OCI-LY1 (cell line): ENCODE data around the gene MEIOB.

Source experiments
- H2AFZ ChIP-seq: fragments of 200-600 bp; sonication (generic), shearing (Covaris generic); 2 replicates; pipeline ENCODE4 v1.6.0; 2014; ENCODE audit warnings: antibody characterized with exemption, mild to moderate bottlenecking, low read length
- H3F3A ChIP-seq: fragments of 200-600 bp; sonication (generic), shearing (Covaris generic); 2 replicates; pipeline ENCODE4 v1.6.0; 2014; ENCODE audit warnings: mild to moderate bottlenecking, antibody characterized with exemption, low read length, moderate library complexity; ENCODE audit not compliant: insufficient read depth
- H3K27ac ChIP-seq: fragments of 200-600 bp; sonication (generic); 2 replicates; pipeline ENCODE4 v1.5.1; 2014; ENCODE audit warnings: low read length, mixed run types, mild to moderate bottlenecking, low read depth; ENCODE audit not compliant: poor library complexity, severe bottlenecking
- H3K27me3 ChIP-seq: fragments of 200-600 bp; sonication (generic); 2 replicates; pipeline ENCODE4 v1.6.0; 2014; ENCODE audit warnings: antibody characterized with exemption, mild to moderate bottlenecking, low read length, moderate library complexity; ENCODE audit not compliant: insufficient read depth
- H3K36me3 ChIP-seq: fragments of 200-600 bp; sonication (generic); 2 replicates; pipeline ENCODE4 v1.6.1; 2014; ENCODE audit warnings: mild to moderate bottlenecking, antibody characterized with exemption, low read length, moderate library complexity, mixed read lengths; ENCODE audit not compliant: insufficient read depth
- H3K4me1 ChIP-seq: fragments of 200-600 bp; sonication (generic); 2 replicates; pipeline ENCODE4 v1.5.1; 2014; ENCODE audit warnings: mild to moderate bottlenecking, low read length, moderate library complexity; ENCODE audit not compliant: insufficient read depth, severe bottlenecking
- H3K4me2 ChIP-seq: fragments of 200-600 bp; sonication (generic), shearing (Covaris generic); 2 replicates; pipeline ENCODE4 v1.6.1; 2014; ENCODE audit warnings: low read length
- H3K4me3 ChIP-seq: fragments of 200-600 bp; sonication (generic); 2 replicates; pipeline ENCODE4 v1.5.1; 2014; ENCODE audit warnings: low read length, low read depth, mild to moderate bottlenecking, mixed read lengths; ENCODE audit not compliant: poor library complexity, severe bottlenecking
- H3K79me2 ChIP-seq: fragments of 200-600 bp; shearing (Covaris generic); 2 replicates; pipeline ENCODE4 v1.6.1; 2016; ENCODE audit warnings: mixed run types, low read length, mixed read lengths; ENCODE audit not compliant: insufficient read depth
- H3K9ac ChIP-seq: fragments of 200-600 bp; sonication (generic), shearing (Covaris generic); 2 replicates; pipeline ENCODE4 v1.6.1; 2014; ENCODE audit warnings: mild to moderate bottlenecking, low read length, mixed read lengths
- H3K9me2 ChIP-seq: fragments of 200-600 bp; sonication (generic), shearing (Covaris generic); 2 replicates; pipeline ENCODE4 v1.6.1; 2014; ENCODE audit warnings: low read depth, mild to moderate bottlenecking, low read length, mixed read lengths
- H3K9me3 ChIP-seq: fragments of 200-600 bp; shearing (Covaris generic); 2 replicates; pipeline ENCODE4 v1.6.1; 2014; ENCODE audit warnings: low read length, mixed read lengths
- H4K20me1 ChIP-seq: fragments of 200-600 bp; sonication (generic), shearing (Covaris generic); 2 replicates; pipeline ENCODE4 v1.6.0; 2016; ENCODE audit warnings: mild to moderate bottlenecking, low read length; ENCODE audit not compliant: insufficient read depth
- EZH2 ChIP-seq: fragments of 200-600 bp; sonication (generic), shearing (Covaris generic); IDR thresholded peaks from 2 replicates; pipeline ENCODE4 v1.8.0; 2017; ENCODE audit warnings: borderline replicate concordance, mixed run types, mild to moderate bottlenecking, antibody characterized with exemption, low read length, moderate library complexity, mixed read lengths
- TF ChIP-seq, protein P1 (sequence below): fragments of 200-600 bp; sonication (generic), shearing (Covaris generic); IDR thresholded peaks from 2 replicates; pipeline ENCODE4 v1.5.1; 2017; ENCODE audit warnings: mild to moderate bottlenecking, antibody characterized with exemption, low read length, moderate library complexity, mixed read lengths

Gene MEIOB

DNA sequence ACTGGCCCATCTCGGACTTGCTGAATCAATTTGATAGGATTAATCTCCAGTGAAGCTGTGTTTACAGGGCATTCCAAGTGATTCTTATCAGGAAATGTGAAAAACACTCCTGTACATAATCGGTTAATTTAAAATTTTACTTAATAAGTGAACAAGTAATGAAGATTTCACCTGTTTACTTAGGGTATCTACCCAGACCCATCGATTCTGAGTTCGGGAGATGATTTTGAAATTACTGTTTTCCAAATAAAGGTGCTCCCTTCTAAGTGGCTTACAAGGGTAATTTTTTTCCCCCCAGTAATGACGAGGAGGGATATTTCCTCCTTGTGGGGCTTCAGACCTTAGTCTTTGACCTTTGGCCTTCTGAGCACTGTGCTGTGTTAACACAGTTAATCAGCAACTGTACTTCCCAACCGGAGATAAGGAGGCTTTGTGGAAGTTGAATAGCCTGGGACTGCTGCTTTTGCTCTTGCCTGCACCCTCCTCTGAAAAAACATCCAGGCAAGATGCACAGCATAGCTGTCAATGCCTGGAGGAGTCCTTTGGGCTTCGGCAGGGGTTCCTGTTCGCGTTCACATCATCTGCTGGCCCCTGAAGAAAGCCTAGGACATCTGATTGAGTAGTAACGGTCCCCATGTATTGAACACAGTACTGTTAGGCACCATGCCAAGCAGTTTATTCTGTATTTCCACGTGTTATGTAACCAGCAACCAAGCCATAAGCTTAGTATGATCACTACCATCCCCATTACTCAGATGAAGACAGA is 43.1 kb downstream of the MEIOB start:
- H3K9me3 ChIP-seq: no peaks in the 10 kb centered on the region
- no peak overlapping the region for H2AFZ ChIP-seq
- H3K4me3 ChIP-seq: no peak overlapping the region
- TF ChIP-seq, protein P1, sequence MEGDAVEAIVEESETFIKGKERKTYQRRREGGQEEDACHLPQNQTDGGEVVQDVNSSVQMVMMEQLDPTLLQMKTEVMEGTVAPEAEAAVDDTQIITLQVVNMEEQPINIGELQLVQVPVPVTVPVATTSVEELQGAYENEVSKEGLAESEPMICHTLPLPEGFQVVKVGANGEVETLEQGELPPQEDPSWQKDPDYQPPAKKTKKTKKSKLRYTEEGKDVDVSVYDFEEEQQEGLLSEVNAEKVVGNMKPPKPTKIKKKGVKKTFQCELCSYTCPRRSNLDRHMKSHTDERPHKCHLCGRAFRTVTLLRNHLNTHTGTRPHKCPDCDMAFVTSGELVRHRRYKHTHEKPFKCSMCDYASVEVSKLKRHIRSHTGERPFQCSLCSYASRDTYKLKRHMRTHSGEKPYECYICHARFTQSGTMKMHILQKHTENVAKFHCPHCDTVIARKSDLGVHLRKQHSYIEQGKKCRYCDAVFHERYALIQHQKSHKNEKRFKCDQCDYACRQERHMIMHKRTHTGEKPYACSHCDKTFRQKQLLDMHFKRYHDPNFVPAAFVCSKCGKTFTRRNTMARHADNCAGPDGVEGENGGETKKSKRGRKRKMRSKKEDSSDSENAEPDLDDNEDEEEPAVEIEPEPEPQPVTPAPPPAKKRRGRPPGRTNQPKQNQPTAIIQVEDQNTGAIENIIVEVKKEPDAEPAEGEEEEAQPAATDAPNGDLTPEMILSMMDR: no peak
- TF ChIP-seq EZH2: no peak
- no peaks in the 10 kb centered on the region for H4K20me1 ChIP-seq
- no peaks in the 10 kb centered on the region for H3K9me2 ChIP-seq
- H3K27me3 ChIP-seq: peaks cover 4% of the 10 kb centered on the region; the same call in 1 of the 2 replicates
- no peak overlapping the region for H3K9ac ChIP-seq
- no peaks in the 10 kb centered on the region; the same call in 1 of the 2 replicates for H3K36me3 ChIP-seq
- no peaks in the 10 kb centered on the region for H3K79me2 ChIP-seq
- H3K4me2 ChIP-seq: no peak overlapping the region
- H3K4me1 ChIP-seq: peaks cover 8% of the 10 kb centered on the region
- no peaks in the 10 kb centered on the region for H3F3A ChIP-seq
- no peak overlapping the region for H3K27ac ChIP-seq

DNA sequence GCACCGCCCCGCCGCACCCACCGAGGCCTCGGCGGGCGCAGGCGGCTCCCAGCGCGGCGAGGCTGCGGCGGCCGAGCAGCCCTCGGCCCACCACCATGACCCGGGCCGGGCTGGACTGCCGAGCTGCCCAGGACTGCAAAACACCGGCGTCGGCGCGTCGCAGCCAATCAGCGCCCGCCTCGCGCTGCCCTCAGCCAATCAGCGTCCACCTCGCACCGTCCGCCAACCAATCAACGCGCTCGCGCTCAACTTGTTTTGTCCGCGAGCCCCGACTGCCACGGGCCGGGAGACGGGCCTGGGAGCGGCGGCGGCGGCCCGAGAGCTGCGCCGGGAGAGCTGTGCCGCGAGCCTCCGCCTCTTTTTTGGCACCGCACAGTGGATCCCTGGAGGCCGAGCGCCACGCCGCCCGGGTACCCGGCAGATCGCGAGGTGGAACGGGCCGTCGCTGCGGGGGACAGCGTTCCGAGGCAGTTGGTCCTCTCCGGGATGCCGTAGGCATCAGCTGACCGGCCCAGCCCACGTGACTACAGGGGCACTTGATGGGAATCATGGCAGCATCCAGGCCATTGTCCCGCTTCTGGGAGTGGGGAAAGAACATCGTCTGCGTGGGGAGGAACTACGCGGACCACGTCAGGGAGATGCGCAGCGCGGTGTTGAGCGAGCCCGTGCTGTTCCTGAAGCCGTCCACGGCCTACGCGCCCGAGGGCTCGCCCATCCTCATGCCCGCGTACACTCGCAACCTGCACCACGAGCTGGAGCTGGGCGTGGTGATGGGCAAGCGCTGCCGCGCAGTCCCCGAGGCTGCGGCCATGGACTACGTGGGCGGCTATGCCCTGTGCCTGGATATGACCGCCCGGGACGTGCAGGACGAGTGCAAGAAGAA is 45.0 kb downstream of the MEIOB start, which contains the start of the genes FAHD1 and HAGH:
TSS of gene FAHD1 (plus strand) at position 516 of the 883 bp plus-strand sequence. CDS start at position 549, 33 bp downstream.
TSS of gene HAGH (minus strand) at position 135 of the 883 bp plus-strand sequence. CDS start at position 97, 38 bp downstream.
- Histone ChIP-seq H3K9me2 (no peaks in the 10 kb centered on the region), H4K20me1 (no peaks in the 10 kb centered on the region), H3K27ac (no peak within 1 kb of the TSS), H3K4me3 (peak within 1 kb of the TSS; percentile 64), H3K27me3 (peaks cover 4% of the 10 kb centered on the region; the same call in 1 of the 2 replicates), H3K9me3 (no peaks in the 10 kb centered on the region), H2AFZ (no peak within 1 kb of the TSS), H3K36me3 (no peaks in the 10 kb centered on the region; the same call in 1 of the 2 replicates), H3K4me1 (peaks cover 8% of the 10 kb centered on the region), H3F3A (no peaks in the 10 kb centered on the region), H3K79me2 (no peaks in the 10 kb centered on the region), H3K9ac (peak within 1 kb of the TSS; percentile 40), H3K4me2 (peak within 1 kb of the TSS; percentile 65)
- TF ChIP-seq, protein P1: no peak
- TF ChIP-seq EZH2: no peak

DNA sequence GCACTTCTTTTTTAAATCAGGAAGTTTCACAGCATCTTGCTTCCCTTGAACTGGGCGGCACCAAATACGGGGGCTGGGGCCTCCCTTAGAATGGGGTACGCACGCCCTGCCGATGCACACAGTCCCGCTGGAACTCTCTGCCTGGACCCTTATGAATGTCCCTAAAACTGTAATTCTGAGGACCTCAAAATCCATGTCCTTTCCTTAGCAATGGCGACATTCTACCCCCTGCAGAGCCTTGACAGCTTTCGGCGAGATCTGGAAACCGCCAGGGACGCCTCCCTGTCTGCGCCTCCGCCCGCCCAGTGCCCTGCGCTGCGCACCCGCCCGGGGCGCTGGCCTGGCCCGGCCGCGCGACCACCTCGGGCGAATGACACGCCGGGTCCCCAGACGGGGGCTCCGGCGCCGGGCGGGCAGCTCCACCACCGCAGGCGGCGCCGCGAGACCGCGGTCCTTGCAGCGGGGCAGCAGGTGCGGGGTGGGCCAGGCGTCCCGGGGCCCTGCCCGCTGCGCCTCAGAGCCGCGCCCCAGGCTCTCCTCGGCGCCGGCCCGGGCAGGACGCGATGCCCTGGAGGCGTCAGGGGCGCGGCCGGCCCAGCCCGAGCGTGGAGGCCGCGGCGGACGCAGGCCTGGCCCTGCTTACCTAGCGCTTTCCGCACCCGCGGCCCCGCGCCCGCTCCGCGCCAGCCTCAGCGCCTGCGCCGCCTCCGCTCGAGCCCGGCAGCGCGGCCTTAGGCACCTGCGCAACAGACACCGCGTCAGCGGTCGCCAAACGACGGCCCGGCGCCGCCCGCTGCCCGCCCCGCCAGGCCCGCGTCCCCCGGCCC is 45.9 kb downstream of the MEIOB start:
- Histone ChIP-seq H3K9me2 (no peaks in the 10 kb centered on the region), H3K27me3 (0 out of 2 replicates have a peak, but pooled peaks cover 4% of the 10 kb centered on the region), H3K27ac (no peak overlapping the region), H2AFZ (no peak overlapping the region), H3K79me2 (no peaks in the 10 kb centered on the region), H3K4me3 (peak overlapping the region; percentile 64), H3K4me1 (peaks cover 8% of the 10 kb centered on the region), H3F3A (no peaks in the 10 kb centered on the region), H3K36me3 (no peaks in the 10 kb centered on the region; the same call in 1 of the 2 replicates), H3K9ac (no peak overlapping the region; the same call in 1 of the 2 replicates), H3K9me3 (no peaks in the 10 kb centered on the region), H4K20me1 (no peaks in the 10 kb centered on the region), H3K4me2 (peak overlapping the region; percentile 62)
- TF ChIP-seq, protein P1: no peak
- no peak for TF ChIP-seq EZH2
